ENCODE measurements around the gene C11orf91. TPM values are rescaled to one million over a fixed set of nuclear protein-coding genes. Genes with fewer than 3 reads are reported as not detected.

C11orf91 gene
- total RNA-seq, 1 donor from 2014 or later, result 0.25 TPM

DNA sequence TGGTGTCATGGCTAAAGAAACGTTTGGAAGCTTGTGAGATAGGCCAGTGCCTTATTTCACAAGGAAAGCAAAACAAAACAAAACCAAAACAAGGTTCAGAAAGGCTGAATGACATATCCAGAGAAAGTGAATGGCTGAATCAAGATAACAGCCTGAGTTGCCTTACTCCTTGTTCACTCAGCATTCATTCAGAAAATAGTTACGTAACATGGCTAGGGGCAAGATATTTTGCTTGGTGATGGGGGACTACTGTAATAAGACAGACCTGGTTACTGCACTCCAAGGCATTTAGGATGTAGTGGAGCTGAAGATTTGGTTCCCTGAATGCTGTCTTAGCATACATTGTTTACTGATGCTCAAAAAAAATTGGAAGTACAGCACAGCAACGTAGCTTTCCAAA is 47.7 kb downstream of the C11orf91 start:
- intact Hi-C loops (cut with micrococcal nuclease), result no loop called here

DNA sequence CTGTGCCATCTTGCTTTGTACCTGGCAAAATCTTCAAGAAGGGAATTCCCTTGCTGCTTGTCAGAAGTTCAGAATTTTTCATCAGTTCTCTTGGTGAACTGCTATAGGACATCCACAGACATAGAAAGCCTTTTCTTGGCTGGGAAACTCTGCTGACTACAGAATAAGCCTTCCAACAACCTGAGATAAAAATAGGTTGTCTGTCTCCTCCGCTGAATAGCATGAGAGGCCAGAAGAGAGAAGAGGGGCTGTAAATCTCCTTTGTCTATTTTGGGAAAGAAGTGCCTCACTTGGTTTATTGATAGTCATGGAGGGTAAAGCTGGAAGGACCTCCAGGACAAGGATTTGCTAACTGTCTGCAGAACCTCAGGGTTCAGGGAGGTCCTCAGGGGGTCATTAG is 48.2 kb downstream of the C11orf91 start:
- intact Hi-C loops (cut with micrococcal nuclease), result no loop called here

DNA sequence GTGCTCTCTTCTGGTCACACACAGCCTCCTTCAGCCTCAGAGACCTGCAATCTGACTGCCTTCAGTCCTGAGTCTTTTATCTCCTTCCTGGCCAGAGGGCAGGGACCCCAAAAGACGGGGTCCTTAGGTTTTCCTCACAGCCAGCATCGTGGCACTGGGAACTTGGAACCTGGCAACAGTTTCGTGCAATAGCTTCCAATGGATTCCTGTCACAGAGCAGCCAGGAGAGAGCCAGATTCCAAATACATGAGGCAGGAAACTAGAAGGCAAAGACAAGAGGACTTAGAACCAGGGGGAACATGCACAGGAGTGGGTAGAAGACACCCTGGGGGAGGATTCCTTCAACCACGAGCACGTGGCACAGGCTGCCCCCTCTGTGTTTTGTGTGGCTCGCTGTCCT is 48.6 kb downstream of the C11orf91 start:
- intact Hi-C loops (cut with micrococcal nuclease), result no loop called here

DNA sequence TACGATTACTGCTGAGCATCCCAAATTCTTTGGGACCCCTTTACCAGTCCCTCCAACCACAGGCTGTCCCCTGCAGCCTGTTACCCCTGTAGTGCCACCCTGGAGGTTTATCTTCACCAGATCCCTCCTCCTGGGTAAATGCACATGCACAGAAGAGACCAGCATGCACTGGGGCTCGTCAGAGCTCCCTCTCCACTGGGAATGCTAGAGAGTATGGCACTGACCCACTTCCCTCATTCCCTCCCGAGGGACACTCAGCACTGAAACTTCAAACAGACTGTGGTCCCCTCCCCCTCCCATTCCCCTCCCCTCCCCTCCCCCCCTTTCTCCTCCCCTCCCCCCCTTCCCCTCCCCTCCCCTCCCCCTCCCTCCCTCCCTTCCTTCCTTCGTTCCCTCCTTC is 49.1 kb downstream of the C11orf91 start:
- intact Hi-C loops (cut with micrococcal nuclease), result no loop called here

DNA sequence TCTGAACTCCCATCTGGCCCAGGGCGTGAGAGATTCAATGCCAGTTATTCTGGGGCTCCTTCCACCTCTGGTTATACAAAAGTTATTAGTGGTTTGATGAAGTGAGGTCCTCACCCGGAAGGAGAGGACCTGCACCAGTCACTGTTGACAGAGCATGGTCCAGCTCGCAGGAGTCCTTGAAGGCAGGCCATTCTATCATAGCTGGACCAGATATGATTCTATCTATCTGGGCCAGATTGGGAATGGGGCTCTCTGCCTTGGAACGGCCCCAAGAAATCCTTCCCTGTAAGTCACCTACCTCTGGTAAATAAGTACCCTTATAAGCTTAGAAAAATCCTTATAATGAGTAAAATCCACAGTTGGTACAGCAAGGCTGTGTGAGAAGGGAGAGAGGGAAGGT is 50.7 kb downstream of the C11orf91 start:
- intact Hi-C loops (cut with micrococcal nuclease), result no loop called here

Other genes starting within 250 kb of the C11orf91 start
- 125 and 135 TPM in 2 replicates for gene CD59, start 35.6 kb upstream of the C11orf91 start, total RNA-seq
- gene FBXO3, start 73.7 kb upstream of the C11orf91 start, total RNA-seq, result 21.6 and 22.9 TPM in 2 replicates
- gene LMO2, start 191.2 kb upstream of the C11orf91 start, total RNA-seq, result 0.16 TPM in 1 of 2 replicates, not detected in the other

Measured in T-helper 2 cell treated with Interferon-gamma antibody and Interleukin-4, amounts not matched to agents 100 ng/mL and 5 ng/mL, for 36 hours (primary cell).